HG02885 (cell line): ENCODE data around the gene C10orf90.

Experiments used
- ATAC-seq: cut with Tn5 transposase; IDR thresholded peaks from one replicate; pipeline ENCODE4 v1.9.1; 2021; ENCODE audit warnings: mild to moderate bottlenecking; ENCODE audit not compliant: unreplicated experiment, poor library complexity

C10orf90 gene

GRCh38 chr10:126474031-126474430 lies 196.5 kb downstream of the C10orf90 start:
- no peak for ATAC-seq

GRCh38 chr10:126470991-126471390 lies 199.5 kb downstream of the C10orf90 start:
- ATAC-seq: no peak

GRCh38 chr10:126469692-126470091 lies 200.8 kb downstream of the C10orf90 start:
- no peak for ATAC-seq

- ATAC-seq: no peak
These were observed 201.4 kb downstream of the C10orf90 start for GRCh38 chr10:126468876-126469643.

- no peak for ATAC-seq
These were observed 202.0 kb downstream of the C10orf90 start for GRCh38 chr10:126468467-126468866.

- no peak for ATAC-seq
These were observed 204.7 kb downstream of the C10orf90 start for GRCh38 chr10:126465771-126466170.

- no peak for ATAC-seq
These were observed 207.2 kb downstream of the C10orf90 start for GRCh38 chr10:126463286-126463685.

- ATAC-seq: no peak
These were observed 209.1 kb downstream of the C10orf90 start for GRCh38 chr10:126461289-126461940.

GRCh38 chr10:126459878-126460481 lies 210.5 kb downstream of the C10orf90 start:
- no peak for ATAC-seq

- ATAC-seq: no peak
These were observed 211.3 kb downstream of the C10orf90 start for GRCh38 chr10:126459032-126459831.

GRCh38 chr10:126458466-126458865 lies 212.0 kb downstream of the C10orf90 start:
- ATAC-seq: no peak

GRCh38 chr10:126456632-126457031 lies 213.9 kb downstream of the C10orf90 start:
- ATAC-seq: no peak

- no peak for ATAC-seq
These were observed 214.6 kb downstream of the C10orf90 start for GRCh38 chr10:126455766-126456405.

- no peak for ATAC-seq
These were observed 215.3 kb downstream of the C10orf90 start for GRCh38 chr10:126455036-126455765.

GRCh38 chr10:126454045-126454751 lies 216.3 kb downstream of the C10orf90 start:
- ATAC-seq: no peak

GRCh38 chr10:126452245-126452644 lies 218.2 kb downstream of the C10orf90 start:
- no peak for ATAC-seq

- ATAC-seq: no peak
These were observed 222.4 kb downstream of the C10orf90 start for GRCh38 chr10:126448091-126448490.

- no peak for ATAC-seq
These were observed 230.6 kb downstream of the C10orf90 start for GRCh38 chr10:126439942-126440341.

GRCh38 chr10:126438407-126438783 lies 232.1 kb downstream of the C10orf90 start:
- no peak for ATAC-seq
